ENCODE results near the gene ZNF580.

GRCh38 chr19:55655648-55656040, 14.8 kb downstream of the ZNF580 start:
- TF ChIP-seq POLR2AphosphoS5 (IDR thresholded peaks at IDR 0.05) (no peak), CTCF (IDR thresholded peaks at IDR 0.05) (no peak), EP300 (IDR thresholded peaks at IDR 0.05) (no peak), POLR2A (IDR thresholded peaks at IDR 0.05) (no peak)

All from sigmoid colon (tissue), 4 donors.